GM19328 (cell line): ENCODE results near the gene RNF217.
"Not testable (repeated sequence)": the region's sequence is repeated elsewhere in the genome, so short reads cannot be mapped to it uniquely, and the experiment has no call there.

ENCODE experiments used
- ATAC-seq: cut with Tn5 transposase; IDR thresholded peaks from one replicate; pipeline ENCODE4 v1.9.1; 2021; ENCODE audit warnings: mild to moderate bottlenecking, moderate library complexity; ENCODE audit not compliant: unreplicated experiment

RNF217 gene

GRCh38 chr6:125013938-125014660 is 51.9 kb downstream of the RNF217 start:
- ATAC-seq: no peak

- no peak for ATAC-seq
Observed at GRCh38 chr6:125014661-125014957, 52.4 kb downstream of the RNF217 start.

DNA sequence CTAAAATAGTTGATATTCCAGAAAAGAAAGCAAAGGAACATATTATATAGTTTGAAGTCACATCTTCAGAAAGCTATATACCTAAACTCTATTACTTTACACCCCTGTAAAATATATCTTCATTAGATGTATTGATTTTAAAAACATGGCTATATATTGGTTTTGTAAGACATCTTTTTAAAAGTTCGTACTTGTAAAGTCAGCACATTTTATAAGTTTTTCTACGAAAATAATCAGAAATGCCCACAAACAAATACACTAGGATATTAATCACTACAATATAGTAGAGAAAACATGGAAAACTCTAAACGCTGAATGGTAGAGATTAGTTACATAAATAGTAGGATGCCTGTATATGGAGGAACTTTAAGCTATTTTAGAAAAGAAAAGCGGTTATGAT is 52.9 kb downstream of the RNF217 start:
- no peak for ATAC-seq

GRCh38 chr6:125018136-125018535 is 55.9 kb downstream of the RNF217 start:
- no peak for ATAC-seq

DNA sequence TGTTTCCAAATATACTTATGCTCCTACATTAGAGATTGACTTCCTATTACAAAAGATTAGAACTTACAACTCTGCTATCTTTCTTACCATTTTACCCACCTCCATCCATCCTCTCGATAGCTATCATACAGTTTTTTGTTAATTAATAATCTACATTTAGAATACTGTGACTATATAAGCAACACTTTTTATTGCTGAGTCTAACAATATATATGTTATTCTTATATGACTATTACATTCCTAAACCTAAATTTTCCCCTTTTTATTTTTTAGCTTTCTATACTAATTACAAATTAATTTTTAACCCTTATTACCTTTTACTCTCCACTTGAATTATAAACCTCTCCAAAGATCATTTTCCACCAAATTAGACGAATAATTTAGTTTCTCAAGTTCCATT is 57.0 kb downstream of the RNF217 start:
- no peak for ATAC-seq

DNA sequence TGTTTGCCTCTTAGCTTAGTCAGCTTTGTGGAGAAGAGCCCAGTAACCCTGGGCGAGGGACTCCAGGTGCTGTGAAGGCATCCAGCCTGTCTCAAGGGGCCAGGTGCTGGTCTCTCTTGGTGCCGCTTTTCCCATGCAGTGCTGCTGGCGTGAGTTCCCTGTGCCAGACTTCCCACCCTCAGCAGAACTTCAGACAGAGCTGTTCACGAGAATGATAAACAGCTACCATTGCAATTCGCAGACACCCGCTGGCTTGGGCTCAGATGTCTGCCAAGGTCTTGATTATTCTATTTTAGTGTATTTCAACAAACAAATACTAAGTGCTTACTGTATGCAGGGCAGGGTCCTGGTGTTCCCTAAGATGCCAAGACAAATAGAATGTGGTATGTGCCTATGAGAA is 57.7 kb downstream of the RNF217 start:
- ATAC-seq: no peak

GRCh38 chr6:125020385-125020784 is 58.1 kb downstream of the RNF217 start:
- no peak for ATAC-seq

- ATAC-seq: no peak
Observed at GRCh38 chr6:125022391-125022989, 60.3 kb downstream of the RNF217 start.

GRCh38 chr6:125025164-125025854 is 63.1 kb downstream of the RNF217 start:
- ATAC-seq: no peak

DNA sequence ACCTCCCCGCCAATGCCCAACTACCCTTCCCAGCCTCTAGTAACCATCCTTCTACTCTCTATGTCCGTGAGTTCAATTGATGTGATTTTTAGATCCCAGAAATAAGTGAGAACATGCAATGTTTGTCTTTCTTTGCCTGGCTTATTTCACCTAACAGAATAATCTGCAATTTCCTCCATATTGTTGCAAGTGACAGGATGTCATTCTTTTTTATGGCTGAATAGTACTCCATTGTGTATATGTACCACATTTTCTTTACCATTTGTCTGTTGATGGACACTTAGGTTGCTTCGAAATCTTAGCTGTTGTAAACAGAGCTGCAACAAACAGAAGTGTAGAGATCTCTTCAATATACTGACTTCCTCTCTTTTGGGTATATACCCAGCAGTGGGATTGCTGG is 65.0 kb downstream of the RNF217 start:
- ATAC-seq: no peak

- no peak for ATAC-seq
Observed at GRCh38 chr6:125030969-125031368, 68.7 kb downstream of the RNF217 start.

- ATAC-seq: no peak
Observed at GRCh38 chr6:125031385-125031784, 69.1 kb downstream of the RNF217 start.

- ATAC-seq: not testable (repeated sequence)
Observed at GRCh38 chr6:125034929-125035328, 72.7 kb downstream of the RNF217 start.

GRCh38 chr6:125036486-125036885 is 74.2 kb downstream of the RNF217 start:
- ATAC-seq: not testable (repeated sequence)

DNA sequence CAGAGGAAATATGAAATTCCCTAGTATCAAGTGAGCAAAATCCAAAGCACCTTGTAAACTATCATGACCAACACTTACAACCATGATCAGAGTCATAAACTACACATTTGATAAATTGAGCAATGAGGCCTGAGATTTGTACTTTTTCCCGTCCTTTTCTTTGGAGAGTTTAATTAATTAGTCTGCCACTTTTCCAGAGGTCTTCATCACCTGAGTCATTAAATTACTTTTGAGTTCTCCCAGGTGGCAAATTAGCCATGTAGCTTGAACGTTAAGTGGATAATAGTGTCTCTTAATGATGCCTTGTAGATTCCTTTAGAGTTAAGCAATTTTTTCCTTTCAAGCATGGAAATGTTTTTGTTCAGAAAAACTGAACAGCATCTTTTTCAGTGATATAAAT is 75.6 kb downstream of the RNF217 start:
- ATAC-seq: no peak

DNA sequence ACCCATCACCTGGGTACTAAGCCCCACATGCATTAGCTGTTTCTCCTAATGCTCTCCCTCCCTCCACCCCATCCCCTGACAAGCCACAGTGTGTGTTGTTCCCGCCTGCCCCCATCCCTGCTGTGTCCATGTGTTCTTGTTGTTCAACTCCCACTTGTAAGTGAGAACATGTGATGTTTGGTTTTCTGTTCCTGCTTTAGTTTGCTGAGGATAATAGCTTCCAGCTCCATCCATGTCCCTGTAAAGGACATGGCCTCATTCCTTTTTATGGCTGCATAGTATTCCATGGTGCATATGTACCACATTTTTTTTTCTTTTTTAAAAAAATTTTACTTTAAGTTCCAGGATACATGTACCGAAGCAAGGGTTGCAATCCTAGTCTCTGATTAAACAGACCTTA is 76.7 kb downstream of the RNF217 start:
- no peak for ATAC-seq

- no peak for ATAC-seq
Observed at GRCh38 chr6:125041740-125042459, 79.7 kb downstream of the RNF217 start.

GRCh38 chr6:125044066-125044465 is 81.8 kb downstream of the RNF217 start:
- no peak for ATAC-seq

GRCh38 chr6:125044667-125045066 is 82.4 kb downstream of the RNF217 start:
- no peak for ATAC-seq

DNA sequence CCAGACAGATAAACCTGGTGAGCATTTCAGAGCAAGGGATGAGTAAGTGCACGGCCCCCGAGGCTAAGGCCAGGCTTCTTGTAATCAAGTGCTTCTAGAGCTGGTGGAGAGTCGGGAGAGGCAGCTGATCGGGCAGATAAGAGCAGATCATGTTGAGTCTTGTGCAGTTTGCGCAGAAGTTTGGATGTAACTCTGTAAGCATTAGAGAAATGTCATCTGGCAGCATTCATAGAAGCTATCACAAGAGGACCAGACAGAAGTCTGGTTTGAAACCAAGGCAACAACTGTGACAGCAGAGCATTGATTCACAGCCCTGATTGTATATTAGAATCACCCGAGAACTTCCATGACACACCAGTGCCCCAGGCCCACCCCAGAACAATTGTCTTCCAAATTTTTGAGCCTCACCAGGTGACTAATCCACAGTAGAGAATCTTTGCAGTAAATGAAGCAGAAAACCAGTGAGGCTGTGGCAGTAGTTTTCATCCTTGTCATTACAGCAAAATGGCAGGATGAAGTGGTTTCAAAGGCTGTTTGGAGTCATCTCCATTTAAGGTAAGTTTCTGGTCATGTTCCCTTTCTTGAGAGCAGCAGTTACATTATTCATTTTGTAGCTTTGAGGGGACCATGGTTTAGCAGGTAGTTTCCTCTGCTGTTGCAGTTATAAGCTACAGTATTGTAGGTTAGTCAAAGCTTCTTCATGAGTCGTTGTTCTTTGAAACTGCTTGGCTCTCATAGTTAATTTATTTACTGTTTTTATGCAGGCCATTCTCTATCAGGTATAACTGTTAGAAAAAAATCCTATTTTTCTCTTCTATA is 84.1 kb downstream of the RNF217 start:
- no peak for ATAC-seq

DNA sequence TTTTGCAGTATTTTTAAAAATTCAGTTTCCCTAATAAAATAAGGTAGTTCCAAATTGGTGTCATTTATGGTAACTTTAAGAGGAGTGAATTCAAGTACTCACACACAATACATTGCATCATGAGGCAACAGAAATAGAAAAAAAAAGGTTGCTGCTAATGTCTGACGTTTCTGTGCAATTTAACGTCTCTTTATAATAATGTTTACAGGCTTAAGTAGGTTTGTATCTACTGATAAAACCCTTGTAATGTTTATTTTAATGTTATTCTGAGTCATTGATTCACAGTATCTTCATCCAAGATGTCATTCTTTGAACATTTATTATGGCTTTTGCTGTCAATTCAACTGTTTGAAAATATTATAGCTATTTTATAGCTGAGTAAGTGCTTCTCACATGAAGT is 86.0 kb downstream of the RNF217 start:
- ATAC-seq: no peak
